Measurements from ENCODE around the gene LHFPL2. TPM values are rescaled to one million over a fixed set of nuclear protein-coding genes. Genes with fewer than 3 reads are reported as not detected.
A peak's percentile ranks its signal among the peaks of the same experiment; 100 is the strongest.
"Not testable (repeated sequence)": the region's sequence is repeated elsewhere in the genome, so short reads cannot be mapped to it uniquely, and the experiment has no call there.

Gene LHFPL2, protein sequence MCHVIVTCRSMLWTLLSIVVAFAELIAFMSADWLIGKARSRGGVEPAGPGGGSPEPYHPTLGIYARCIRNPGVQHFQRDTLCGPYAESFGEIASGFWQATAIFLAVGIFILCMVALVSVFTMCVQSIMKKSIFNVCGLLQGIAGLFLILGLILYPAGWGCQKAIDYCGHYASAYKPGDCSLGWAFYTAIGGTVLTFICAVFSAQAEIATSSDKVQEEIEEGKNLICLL
- 13.3 TPM for total RNA-seq (2013)
- 10 to 100 TPM in 1 of 3 donors, 1 to 10 TPM in 2; 3.7 to 11.6 (median 7.3) TPM for polyA plus RNA-seq
- polyA minus RNA-seq: 8.9 and 11.2 TPM in 2 replicates
- total RNA-seq: 101 to 1,705 (median 395) reads per million in 11 experiments

GRCh38 chr5:78648359-78649210, at the start of gene LHFPL2:
Gene LHFPL2 (minus strand): TSS chr5:78648772. CDS start chr5:78510213, 138,559 bp downstream.
- peaks cover 14% of the 10 kb centered on the region for H3K4me1 Mint-ChIP-seq
- Histone ChIP-seq H3K27me3 (ENCODE audit: control insufficient read depth in 2 of 2, insufficient read depth in 2 of 2, low read length in 2 of 2) (peaks cover 32 to 34% of the 10 kb centered on the region in 2 donors), H3K36me3 (replicated peaks in 1 of 2; ENCODE audit: control insufficient read depth in 1 of 2, insufficient read depth in 2 of 2, low read length in 2 of 2) (no peaks in the 10 kb centered on the region), H3K4me1 (ENCODE audit: control insufficient read depth in 1 of 2, insufficient read depth in 2 of 2, low read length in 2 of 2) (peaks cover 17 to 20% of the 10 kb centered on the region in 2 donors), H2AFZ (ENCODE audit: insufficient read depth, low read depth, low read length, poor library complexity, severe bottlenecking) (peak within 1 kb of the TSS; percentile 82), H3K27ac (ENCODE audit: low read depth in 1 of 2, low read length in 2 of 2) (no peak within 1 kb of the TSS), H3K4me2 (replicated peaks; ENCODE audit: extremely low read depth, low read length, poor library complexity, severe bottlenecking) (peak within 1 kb of the TSS; percentile 96), H3K4me3 (replicated peaks in 1 of 3; ENCODE audit: low read depth in 2 of 3, low read length in 3 of 3) (peak within 1 kb of the TSS; percentile 50 to 68 (median 58)), H3K9ac (ENCODE audit: insufficient read depth, low read length, poor library complexity, severe bottlenecking) (peak within 1 kb of the TSS; percentile 69), H4K20me1 (ENCODE audit: insufficient read depth, low read length) (no peaks in the 10 kb centered on the region), H3K9me3 (replicated peaks in 1 of 2; ENCODE audit: control insufficient read depth in 1 of 2, insufficient read depth in 1 of 2, low read length in 2 of 2) (no peaks in the 10 kb centered on the region), H3K79me2 (ENCODE audit: insufficient read depth, low read length) (no peaks in the 10 kb centered on the region)
- peaks cover 0 to 14% (median 5%) of the 10 kb centered on the region in 7 donors for H3K9me3 Mint-ChIP-seq
- peak within 1 kb of the TSS in 3 of 7 donors; percentile 30 to 62 (median 42) for H3K27ac Mint-ChIP-seq
- H3K36me3 Mint-ChIP-seq: peaks cover 8 to 9% of the 10 kb centered on the region in 2 donors
- TF ChIP-seq CTCF (IDR thresholded peaks at IDR 0.05): no peak
- WGBS (ENCODE audit: insufficient coverage): under 1% methylated on average over 96 of the region's 112 CpGs
- peaks cover 39 to 54% (median 53%) of the 10 kb centered on the region in 3 donors for H3K27me3 Mint-ChIP-seq (ENCODE audit: low read depth in 3 of 3)
- peak; percentile 30 to 44 (median 36) for DNase-seq
- intact Hi-C loops (cut with micrococcal nuclease): loop anchor here (5.0 to 10.0 kb wide), 3 partner anchors 154 to 284 kb away; partner anchors contain the start of gene SCAMP1 (in 1 of the 2)
- peak within 1 kb of the TSS; percentile 76 to 95 for H3K4me3 Mint-ChIP-seq

DNA sequence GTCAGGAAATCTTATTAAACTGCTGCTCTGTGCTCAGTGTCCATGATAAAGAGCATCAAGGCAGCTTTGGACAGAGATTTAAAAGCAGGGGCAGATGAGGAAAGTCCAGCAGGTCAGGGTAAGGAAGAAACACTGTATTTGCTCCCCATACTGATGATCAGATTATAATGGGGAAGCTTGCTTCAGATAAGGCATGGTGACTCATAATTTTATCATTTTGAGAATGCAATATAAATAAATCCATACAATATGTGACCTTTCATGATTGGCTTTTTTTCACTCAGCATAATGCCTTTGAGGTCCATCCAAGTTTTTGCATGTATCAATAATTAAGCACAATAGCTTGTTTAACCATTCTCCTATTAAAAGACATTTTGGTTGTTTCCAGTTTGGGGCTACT, 48.1 kb upstream of the LHFPL2 start:
- Histone ChIP-seq H3K27me3 (ENCODE audit: control insufficient read depth in 2 of 2, insufficient read depth in 2 of 2, low read length in 2 of 2) (no peaks in the 10 kb centered on the region), H2AFZ (ENCODE audit: insufficient read depth, low read depth, low read length, poor library complexity, severe bottlenecking) (no peak overlapping the region), H3K9ac (ENCODE audit: insufficient read depth, low read length, poor library complexity, severe bottlenecking) (no peak overlapping the region), H3K9me3 (replicated peaks in 1 of 2; ENCODE audit: control insufficient read depth in 1 of 2, insufficient read depth in 1 of 2, low read length in 2 of 2) (peaks cover 5 to 6% of the 10 kb centered on the region in 2 donors), H3K4me3 (replicated peaks in 1 of 3; ENCODE audit: low read depth in 2 of 3, low read length in 3 of 3) (no peak overlapping the region), H3K4me1 (ENCODE audit: control insufficient read depth in 1 of 2, insufficient read depth in 2 of 2, low read length in 2 of 2) (peaks cover 2 to 9% of the 10 kb centered on the region in 2 donors), H3K36me3 (replicated peaks in 1 of 2; ENCODE audit: control insufficient read depth in 1 of 2, insufficient read depth in 2 of 2, low read length in 2 of 2) (no peaks in the 10 kb centered on the region), H3K4me2 (replicated peaks; ENCODE audit: extremely low read depth, low read length, poor library complexity, severe bottlenecking) (no peak overlapping the region), H4K20me1 (ENCODE audit: insufficient read depth, low read length) (no peaks in the 10 kb centered on the region), H3K27ac (ENCODE audit: low read depth in 1 of 2, low read length in 2 of 2) (no peak overlapping the region), H3K79me2 (ENCODE audit: insufficient read depth, low read length) (no peaks in the 10 kb centered on the region)
- Mint-ChIP-seq H3K36me3 (peaks cover 0 to 2% of the 10 kb centered on the region in 2 donors), H3K9me3 (peaks cover 3 to 15% (median 10%) of the 10 kb centered on the region in 7 donors), H3K4me1 (peaks cover 15% of the 10 kb centered on the region), H3K4me3 (no peak overlapping the region), H3K27me3 (ENCODE audit: low read depth in 3 of 3) (peaks cover 0 to 2% (median 2%) of the 10 kb centered on the region in 3 donors), H3K27ac (no peak overlapping the region)
- DNase-seq: no peak
- no peak for TF ChIP-seq CTCF (IDR thresholded peaks at IDR 0.05)
- intact Hi-C loops (cut with micrococcal nuclease): no loop called here

DNA sequence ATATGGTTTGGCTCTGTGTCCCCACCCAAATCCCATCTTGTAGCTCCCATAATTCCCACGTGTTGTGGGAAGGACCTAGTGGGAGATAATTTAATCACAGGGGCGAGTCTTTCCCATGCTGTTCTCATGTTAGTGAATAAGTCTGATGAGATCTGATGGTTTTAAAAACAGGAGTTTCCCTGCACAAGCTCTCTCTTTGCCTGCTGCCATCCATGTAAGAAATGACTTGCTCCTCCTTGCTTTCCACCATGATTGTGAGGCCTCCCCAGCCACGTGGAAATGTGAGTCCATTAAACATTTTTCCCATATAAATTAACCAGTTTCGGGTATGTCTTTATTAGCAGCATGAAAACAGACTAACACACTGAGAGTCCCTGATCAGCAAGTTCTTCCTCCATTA, 47.5 kb upstream of the LHFPL2 start:
- DNase-seq; H3K4me3 Mint-ChIP-seq; H3K27ac Mint-ChIP-seq; intact Hi-C loops (cut with micrococcal nuclease); H3K27ac ChIP-seq (ENCODE audit: low read depth in 1 of 2, low read length in 2 of 2); H4K20me1 ChIP-seq (ENCODE audit: insufficient read depth, low read length); H3K4me2 ChIP-seq (replicated peaks; ENCODE audit: extremely low read depth, low read length, poor library complexity, severe bottlenecking); H3K4me3 ChIP-seq (replicated peaks in 1 of 3; ENCODE audit: low read depth in 2 of 3, low read length in 3 of 3); H3K79me2 ChIP-seq (ENCODE audit: insufficient read depth, low read length); H3K9ac ChIP-seq (ENCODE audit: insufficient read depth, low read length, poor library complexity, severe bottlenecking); H3K36me3 Mint-ChIP-seq; H2AFZ ChIP-seq (ENCODE audit: insufficient read depth, low read depth, low read length, poor library complexity, severe bottlenecking); H3K9me3 ChIP-seq (replicated peaks in 1 of 2; ENCODE audit: control insufficient read depth in 1 of 2, insufficient read depth in 1 of 2, low read length in 2 of 2); H3K4me1 ChIP-seq (ENCODE audit: control insufficient read depth in 1 of 2, insufficient read depth in 2 of 2, low read length in 2 of 2); H3K36me3 ChIP-seq (replicated peaks in 1 of 2; ENCODE audit: control insufficient read depth in 1 of 2, insufficient read depth in 2 of 2, low read length in 2 of 2); H3K27me3 ChIP-seq (ENCODE audit: control insufficient read depth in 2 of 2, insufficient read depth in 2 of 2, low read length in 2 of 2); H3K27me3 Mint-ChIP-seq (ENCODE audit: low read depth in 3 of 3): not testable (repeated sequence)
- Mint-ChIP-seq H3K4me1 (peaks cover 12% of the 10 kb centered on the region), H3K9me3 (peaks cover 3 to 15% (median 10%) of the 10 kb centered on the region in 7 donors)
- 79% methylated on average over 2 of the region's 4 CpGs for WGBS (ENCODE audit: insufficient coverage)

Measured in CD14-positive monocyte (primary cell).